Measurements from ENCODE around the gene RPS27. TPM values are rescaled to one million over a fixed set of nuclear protein-coding genes. Genes with fewer than 3 reads are reported as not detected.
A peak's percentile ranks its signal among the peaks of the same experiment; 100 is the strongest.
"Not testable (repeated sequence)": the region's sequence is repeated elsewhere in the genome, so short reads cannot be mapped to it uniquely, and the experiment has no call there.

RPS27 gene
- total and polyA plus RNA-seq, 4 donors, result 1,406 to 25,693 (median 7,503) TPM

GRCh38 chr1:153987621-153988020 lies 2.9 kb upstream of the RPS27 start:
- Histone ChIP-seq H3K4me3 (ENCODE audit: low read length in 2 of 2) (no peak overlapping the region), H3K36me3 (ENCODE audit: control insufficient read depth in 1 of 2, insufficient read depth in 2 of 2, low read length in 1 of 2) (peaks cover 0 to under 1% of the 10 kb centered on the region in 2 donors), H3K27me3 (ENCODE audit: control insufficient read depth in 1 of 2, insufficient read depth in 2 of 2, low read length in 1 of 2) (no peaks in the 10 kb centered on the region), H3K27ac (ENCODE audit: low read depth in 1 of 2, low read length in 2 of 2) (no peak overlapping the region), H3K4me1 (ENCODE audit: control insufficient read depth in 1 of 2, insufficient read depth in 2 of 2, low read length in 2 of 2) (peaks cover 3 to 7% of the 10 kb centered on the region in 2 donors), H3K9me3 (ENCODE audit: control insufficient read depth, low read length) (no peaks in the 10 kb centered on the region)
- WGBS, 2 donors, result 78 to 79% methylated on average over 8 of the region's 8 CpGs
- intact Hi-C loops (cut with DNase I), result loop anchor here (2.0 to 10.0 kb wide), 7 partner anchors 63 to 633 kb away; partner anchors contain the start of genes GATAD2B (in 2 of the 2), ILF2 (in 1 of the 2), NPR1 (in 1 of the 2) and S100A9 (in 1 of the 2)
- DNase-seq, result peak in 1 of 2 donors; percentile 34
- ATAC-seq (ENCODE audit: low FRiP score), result no peak

GRCh38 chr1:153991151-153991630 lies 629 bp downstream of the RPS27 start:
- ATAC-seq (ENCODE audit: low FRiP score), result no peak
- peak overlapping the region in 1 of 2 donors; percentile 75 for H3K27ac ChIP-seq (ENCODE audit: low read depth in 1 of 2, low read length in 2 of 2)

GRCh38 chr1:153991806-153992205 lies 1.2 kb downstream of the RPS27 start:
- H3K4me1 ChIP-seq (ENCODE audit: control insufficient read depth in 1 of 2, insufficient read depth in 2 of 2, low read length in 2 of 2), result peaks cover 0 to 10% of the 10 kb centered on the region in 2 donors
- intact Hi-C loops (cut with DNase I), result loop anchor here in 1 of 2 donors (5.0 kb wide), 1 partner anchor 280 kb away; the partner anchor contains the start of gene HAX1
- WGBS, 2 donors, result 94% methylated on average over 2 of the region's 2 CpGs
- no peak overlapping the region for H3K27ac ChIP-seq (ENCODE audit: low read depth in 1 of 2, low read length in 2 of 2)
- H3K9me3 ChIP-seq (ENCODE audit: control insufficient read depth, low read length), result no peaks in the 10 kb centered on the region
- H3K4me3 ChIP-seq (ENCODE audit: low read length in 2 of 2), result peak overlapping the region in 1 of 2 donors; percentile 98
- H3K27me3 ChIP-seq (ENCODE audit: control insufficient read depth in 1 of 2, insufficient read depth in 2 of 2, low read length in 1 of 2), result no peaks in the 10 kb centered on the region
- ATAC-seq (ENCODE audit: low FRiP score) (no peak), DNase-seq (no peak)
- H3K36me3 ChIP-seq (ENCODE audit: control insufficient read depth in 1 of 2, insufficient read depth in 2 of 2, low read length in 1 of 2), result peaks cover 0 to 3% of the 10 kb centered on the region in 2 donors

More at GRCh38 chr1:153991151-153991630, 629 bp downstream of the RPS27 start:
- Histone ChIP-seq H3K4me3 (ENCODE audit: low read length in 2 of 2) (peak overlapping the region; percentile 94 to 98), H3K4me1 (ENCODE audit: control insufficient read depth in 1 of 2, insufficient read depth in 2 of 2, low read length in 2 of 2) (peaks cover 2 to 10% of the 10 kb centered on the region in 2 donors), H3K27me3 (ENCODE audit: control insufficient read depth in 1 of 2, insufficient read depth in 2 of 2, low read length in 1 of 2) (no peaks in the 10 kb centered on the region), H3K36me3 (ENCODE audit: control insufficient read depth in 1 of 2, insufficient read depth in 2 of 2, low read length in 1 of 2) (peaks cover 0 to 3% of the 10 kb centered on the region in 2 donors), H3K9me3 (ENCODE audit: control insufficient read depth, low read length) (no peaks in the 10 kb centered on the region)
- intact Hi-C loops (cut with DNase I), result loop anchor here in 1 of 2 donors (5.0 kb wide), 1 partner anchor 281 kb away; the partner anchor contains the start of gene HAX1
- peak in 1 of 2 donors; percentile 3 for DNase-seq
- 11 to 13% methylated on average over 9 of the region's 9 CpGs for WGBS, 2 donors

- no peak for DNase-seq
- no peak for ATAC-seq (ENCODE audit: low FRiP score)
- no peak overlapping the region for H3K4me3 ChIP-seq (ENCODE audit: low read length in 2 of 2)
- WGBS, 2 donors, result 86 to 92% methylated on average over 3 of the region's 3 CpGs
- intact Hi-C loops (cut with DNase I), result no loop called here
- H3K27me3 ChIP-seq (ENCODE audit: control insufficient read depth in 1 of 2, insufficient read depth in 2 of 2, low read length in 1 of 2), result no peaks in the 10 kb centered on the region
- peaks cover 0 to 3% of the 10 kb centered on the region in 2 donors for H3K36me3 ChIP-seq (ENCODE audit: control insufficient read depth in 1 of 2, insufficient read depth in 2 of 2, low read length in 1 of 2)
- H3K4me1 ChIP-seq (ENCODE audit: control insufficient read depth in 1 of 2, insufficient read depth in 2 of 2, low read length in 2 of 2), result peaks cover 0 to 10% of the 10 kb centered on the region in 2 donors
- H3K9me3 ChIP-seq (ENCODE audit: control insufficient read depth, low read length), result no peaks in the 10 kb centered on the region
- no peak overlapping the region for H3K27ac ChIP-seq (ENCODE audit: low read depth in 1 of 2, low read length in 2 of 2)
Observed at GRCh38 chr1:153995202-153995601, 4.6 kb downstream of the RPS27 start.

GRCh38 chr1:153995640-153996039 lies 5.1 kb downstream of the RPS27 start:
- ATAC-seq (ENCODE audit: low FRiP score) (no peak), DNase-seq (no peak)
- Histone ChIP-seq H3K9me3 (ENCODE audit: control insufficient read depth, low read length) (no peaks in the 10 kb centered on the region), H3K4me1 (ENCODE audit: control insufficient read depth in 1 of 2, insufficient read depth in 2 of 2, low read length in 2 of 2) (peaks cover 0 to 10% of the 10 kb centered on the region in 2 donors), H3K27ac (ENCODE audit: low read depth in 1 of 2, low read length in 2 of 2) (no peak overlapping the region), H3K27me3 (ENCODE audit: control insufficient read depth in 1 of 2, insufficient read depth in 2 of 2, low read length in 1 of 2) (no peaks in the 10 kb centered on the region), H3K36me3 (ENCODE audit: control insufficient read depth in 1 of 2, insufficient read depth in 2 of 2, low read length in 1 of 2) (peaks cover 0 to 3% of the 10 kb centered on the region in 2 donors), H3K4me3 (ENCODE audit: low read length in 2 of 2) (no peak overlapping the region)
- intact Hi-C loops (cut with DNase I), result no loop called here
- 91 to 94% methylated on average over 11 of the region's 11 CpGs for WGBS, 2 donors

GRCh38 chr1:153996882-153997281 lies 6.3 kb downstream of the RPS27 start:
- intact Hi-C loops (cut with DNase I); H3K27me3 ChIP-seq (ENCODE audit: control insufficient read depth in 1 of 2, insufficient read depth in 2 of 2, low read length in 1 of 2); H3K4me1 ChIP-seq (ENCODE audit: control insufficient read depth in 1 of 2, insufficient read depth in 2 of 2, low read length in 2 of 2); ATAC-seq (ENCODE audit: low FRiP score); H3K27ac ChIP-seq (ENCODE audit: low read depth in 1 of 2, low read length in 2 of 2); H3K36me3 ChIP-seq (ENCODE audit: control insufficient read depth in 1 of 2, insufficient read depth in 2 of 2, low read length in 1 of 2); H3K4me3 ChIP-seq (ENCODE audit: low read length in 2 of 2); H3K9me3 ChIP-seq (ENCODE audit: control insufficient read depth, low read length); DNase-seq: not testable (repeated sequence)
- 95 to 96% methylated on average over 10 of the region's 10 CpGs for WGBS, 2 donors

GRCh38 chr1:154000420-154000819 lies 9.9 kb downstream of the RPS27 start:
- no peak overlapping the region for H3K27ac ChIP-seq (ENCODE audit: low read depth in 1 of 2, low read length in 2 of 2)
- no peaks in the 10 kb centered on the region for H3K9me3 ChIP-seq (ENCODE audit: control insufficient read depth, low read length)
- H3K27me3 ChIP-seq (ENCODE audit: control insufficient read depth in 1 of 2, insufficient read depth in 2 of 2, low read length in 1 of 2), result no peaks in the 10 kb centered on the region
- 66 to 74% methylated on average over 4 of the region's 4 CpGs for WGBS, 2 donors
- ATAC-seq (ENCODE audit: low FRiP score) (no peak), DNase-seq (no peak)
- H3K36me3 ChIP-seq (ENCODE audit: control insufficient read depth in 1 of 2, insufficient read depth in 2 of 2, low read length in 1 of 2), result peaks cover 0 to 2% of the 10 kb centered on the region in 2 donors
- H3K4me1 ChIP-seq (ENCODE audit: control insufficient read depth in 1 of 2, insufficient read depth in 2 of 2, low read length in 2 of 2), result no peaks in the 10 kb centered on the region
- intact Hi-C loops (cut with DNase I), result loop anchor here (10.0 kb wide), 2 partner anchors 154 to 636 kb away; partner anchors contain the start of gene NUP210L (in 2 of the 2)
- no peak overlapping the region for H3K4me3 ChIP-seq (ENCODE audit: low read length in 2 of 2)

- H3K27me3 ChIP-seq (ENCODE audit: control insufficient read depth in 1 of 2, insufficient read depth in 2 of 2, low read length in 1 of 2), result no peaks in the 10 kb centered on the region
- no peak overlapping the region for H3K4me3 ChIP-seq (ENCODE audit: low read length in 2 of 2)
- H3K9me3 ChIP-seq (ENCODE audit: control insufficient read depth, low read length), result no peaks in the 10 kb centered on the region
- no peak for ATAC-seq (ENCODE audit: low FRiP score)
- no peaks in the 10 kb centered on the region for H3K36me3 ChIP-seq (ENCODE audit: control insufficient read depth in 1 of 2, insufficient read depth in 2 of 2, low read length in 1 of 2)
- 82 to 86% methylated on average over 3 of the region's 3 CpGs for WGBS, 2 donors
- DNase-seq, result no peak
- H3K27ac ChIP-seq (ENCODE audit: low read depth in 1 of 2, low read length in 2 of 2), result no peak overlapping the region
- no peaks in the 10 kb centered on the region for H3K4me1 ChIP-seq (ENCODE audit: control insufficient read depth in 1 of 2, insufficient read depth in 2 of 2, low read length in 2 of 2)
- intact Hi-C loops (cut with DNase I), result loop anchor here (10.0 kb wide), 2 partner anchors 149 to 641 kb away; partner anchors contain the start of gene NUP210L (in 2 of the 2)
Observed at GRCh38 chr1:154006136-154006535, 15.6 kb downstream of the RPS27 start.

- Histone ChIP-seq H3K27me3 (ENCODE audit: control insufficient read depth in 1 of 2, insufficient read depth in 2 of 2, low read length in 1 of 2) (no peaks in the 10 kb centered on the region), H3K4me1 (ENCODE audit: control insufficient read depth in 1 of 2, insufficient read depth in 2 of 2, low read length in 2 of 2) (no peaks in the 10 kb centered on the region), H3K36me3 (ENCODE audit: control insufficient read depth in 1 of 2, insufficient read depth in 2 of 2, low read length in 1 of 2) (no peaks in the 10 kb centered on the region), H3K9me3 (ENCODE audit: control insufficient read depth, low read length) (no peaks in the 10 kb centered on the region), H3K4me3 (ENCODE audit: low read length in 2 of 2) (no peak overlapping the region), H3K27ac (ENCODE audit: low read depth in 1 of 2, low read length in 2 of 2) (no peak overlapping the region)
- intact Hi-C loops (cut with DNase I), result no loop called here
- 82 to 89% methylated on average over 1 of the region's 1 CpG for WGBS, 2 donors
- DNase-seq, result no peak
- ATAC-seq (ENCODE audit: low FRiP score), result no peak
Observed at GRCh38 chr1:154012129-154012528, 21.6 kb downstream of the RPS27 start.
